Measurements from ENCODE around the gene AP4B1.

The AP4B1 gene

DNA sequence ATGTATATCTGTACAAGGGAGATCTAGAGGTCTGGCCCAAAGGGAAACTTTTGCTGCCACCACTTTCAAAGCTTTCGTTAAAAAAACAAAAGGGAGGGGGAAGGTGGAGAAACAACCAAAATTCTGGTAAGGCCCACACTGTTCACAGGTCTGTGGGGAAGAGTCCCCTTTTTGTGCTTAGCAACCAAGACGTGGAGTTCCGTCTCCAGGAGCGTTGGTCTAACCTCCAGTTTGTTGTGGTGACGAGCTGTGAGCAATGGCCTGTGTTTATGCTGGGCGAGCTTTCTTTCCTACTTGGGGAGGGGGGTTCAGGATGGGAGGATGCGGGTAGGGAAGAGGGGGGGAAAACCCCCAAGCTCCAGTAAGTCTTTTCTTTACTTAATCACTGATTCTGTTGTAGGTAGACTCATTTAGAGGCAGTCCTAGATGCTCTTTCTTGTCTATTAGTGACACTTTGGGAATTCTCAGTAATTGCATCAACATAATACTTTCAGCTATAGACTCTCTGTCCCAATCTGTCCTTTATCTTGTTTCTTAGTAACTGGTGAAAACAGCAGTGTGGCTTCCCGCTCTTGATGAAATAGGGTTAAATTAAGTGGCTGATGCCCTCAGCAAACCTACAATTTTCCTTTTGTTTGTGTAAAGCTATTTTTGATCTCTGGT is 26.0 kb upstream of the AP4B1 start:
- peak; percentile 43 to 50 for DNase-seq (ENCODE audit: low read depth in 2 of 2)

DNA sequence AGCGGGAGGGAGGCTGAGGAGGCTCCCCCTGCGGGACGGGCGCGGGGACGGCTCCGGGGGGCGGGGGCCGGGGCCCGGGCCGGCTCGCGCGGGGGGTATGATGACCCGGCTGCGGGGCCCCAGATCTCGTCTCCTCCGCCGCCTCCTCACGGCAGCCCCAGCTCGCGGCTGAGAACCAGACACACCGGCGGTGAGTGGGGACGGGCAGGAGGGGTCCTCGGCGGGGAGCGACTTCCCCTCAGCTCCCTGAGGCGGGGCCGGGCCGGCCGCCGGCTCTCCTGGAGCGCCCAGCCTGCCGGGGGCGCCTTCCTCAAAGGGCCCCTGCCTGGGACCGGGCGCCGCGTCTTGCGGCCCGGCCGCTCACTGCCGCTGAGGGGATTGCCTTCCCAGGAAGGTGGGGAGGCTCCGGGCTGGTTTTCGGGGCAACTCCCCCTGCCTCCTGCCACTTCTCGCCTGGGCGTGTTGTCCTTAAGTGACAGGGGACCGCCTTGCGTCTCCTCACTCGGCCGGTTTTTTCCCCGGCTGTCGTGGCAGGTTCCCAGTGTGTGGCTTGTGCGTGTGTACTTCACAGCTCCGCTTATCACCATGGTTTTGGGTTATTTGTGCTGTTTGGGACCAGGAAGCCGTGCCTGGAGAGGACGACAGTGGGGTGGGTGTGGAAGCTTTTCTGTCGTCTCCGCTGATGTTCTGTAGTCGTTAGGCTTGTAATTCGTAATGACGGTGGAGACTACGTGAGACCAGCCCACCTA is 25.3 kb upstream of the AP4B1 start:
- peak; percentile 31 to 34 for DNase-seq (ENCODE audit: low read depth in 2 of 2)

DNA sequence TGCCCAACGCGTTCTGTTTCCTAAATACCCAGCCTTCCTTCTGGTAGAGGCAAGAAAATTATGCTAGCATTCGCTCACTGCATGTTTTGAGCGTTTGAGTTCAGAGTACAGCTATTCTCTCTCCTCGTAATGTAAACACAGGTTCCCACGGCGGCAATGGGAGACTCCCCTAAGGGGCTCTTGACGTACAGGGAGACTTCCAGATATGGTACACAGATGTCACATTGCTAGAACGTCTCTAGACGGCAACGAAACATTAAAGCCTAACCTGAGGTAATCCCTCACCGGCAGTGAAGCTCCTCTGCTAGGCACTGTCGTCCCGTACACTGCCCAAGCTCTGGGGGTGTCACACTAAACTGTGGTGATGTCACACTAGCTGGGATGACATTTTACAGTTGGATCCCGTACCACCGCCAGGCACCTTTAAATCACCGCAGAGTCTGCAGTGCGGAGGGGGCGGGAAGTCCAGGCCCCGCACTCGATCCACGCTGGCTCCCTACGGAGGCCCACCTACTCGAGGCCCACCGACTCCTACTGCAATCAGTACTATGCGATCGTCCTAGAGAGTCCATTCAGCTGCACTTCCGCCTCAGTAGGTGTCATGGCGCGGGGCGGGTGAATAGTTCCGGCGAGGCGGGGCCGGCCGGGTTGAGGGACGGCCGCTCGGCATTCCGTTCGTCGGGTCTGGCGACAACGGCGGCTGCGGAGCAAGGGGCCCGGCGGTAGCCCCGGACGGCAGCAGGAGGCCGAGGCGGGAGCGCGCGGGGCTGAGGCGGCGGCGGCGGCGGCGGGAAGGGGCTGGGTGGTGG is 24.5 kb upstream of the AP4B1 start, which contains the start of gene HIPK1:
TSS of gene HIPK1 (plus strand) at position 384 of the 809 bp plus-strand sequence.
- peak; percentile 82 to 84 for DNase-seq (ENCODE audit: low read depth in 2 of 2)

DNA sequence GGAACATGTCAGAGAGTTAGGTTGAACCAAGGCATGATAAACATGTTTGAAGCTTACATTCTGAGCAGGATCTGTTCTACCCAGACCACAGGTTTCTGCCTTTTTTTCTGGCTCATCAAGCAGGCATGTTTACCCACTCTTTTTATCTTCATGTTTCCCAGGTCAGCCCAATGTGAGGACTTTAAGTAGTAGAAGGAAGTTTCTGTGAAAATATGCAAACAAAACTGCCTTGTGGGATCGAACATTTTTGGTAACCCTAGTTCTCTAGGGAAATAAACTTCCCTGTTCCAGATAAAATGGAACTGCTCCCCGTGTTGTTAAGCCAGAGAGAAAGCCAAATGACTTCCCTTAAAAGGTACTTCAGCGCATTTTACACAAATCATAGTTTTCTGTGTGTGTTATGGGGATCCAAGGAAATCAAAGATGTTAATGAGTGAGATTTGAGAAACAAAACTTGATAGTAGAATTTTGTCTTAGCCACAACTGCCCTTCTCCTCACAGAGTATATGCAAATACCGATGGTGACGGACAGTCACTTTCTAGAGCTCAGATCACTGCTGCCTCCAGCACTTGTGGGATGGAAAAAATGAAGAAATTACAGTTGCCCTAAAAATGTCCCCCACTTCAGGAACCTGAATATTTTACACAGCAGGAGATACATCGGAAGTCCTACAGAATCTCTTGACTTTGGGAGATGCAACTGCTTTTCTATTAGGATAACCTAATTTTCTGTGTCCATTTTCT is 23.8 kb upstream of the AP4B1 start:
- no peak for DNase-seq (ENCODE audit: low read depth in 2 of 2)

DNA sequence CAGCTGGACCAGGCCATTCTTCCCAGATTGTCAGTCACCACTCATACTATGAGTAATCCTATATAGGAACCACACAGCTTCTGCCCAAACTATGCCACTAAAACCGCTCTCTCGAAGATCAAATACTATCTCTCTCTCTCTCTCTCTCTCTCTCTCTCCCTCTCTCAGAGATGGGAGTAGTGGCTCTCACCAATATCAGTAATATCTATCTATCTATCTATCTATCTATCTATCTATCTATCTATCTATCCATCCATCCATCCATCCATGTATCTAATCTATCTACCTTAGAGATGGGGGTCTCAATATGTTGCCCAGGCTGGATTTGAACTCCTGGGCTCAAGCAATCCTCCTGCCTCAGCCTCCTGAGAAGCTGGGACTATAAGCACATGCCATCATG is 19.9 kb upstream of the AP4B1 start:
- no peak for DNase-seq (ENCODE audit: low read depth in 2 of 2)

DNA sequence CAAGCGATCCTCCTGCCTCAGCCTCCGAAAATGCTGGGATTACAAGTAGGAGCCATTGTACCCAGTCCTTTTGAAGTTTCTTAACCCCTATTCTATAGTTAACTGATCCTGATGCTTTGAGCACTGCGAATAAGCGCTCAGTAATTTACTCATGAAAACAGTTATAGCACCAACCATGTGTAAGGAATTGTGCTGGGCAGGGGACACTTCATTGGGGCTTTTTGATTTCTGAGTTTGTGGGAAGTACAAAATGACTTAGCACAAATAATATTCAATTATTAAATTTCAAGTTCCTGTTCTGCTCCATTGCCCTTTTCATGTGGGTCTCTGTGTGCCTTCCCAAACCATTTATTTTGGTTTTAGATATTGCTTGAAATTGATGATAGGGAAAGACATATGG is 18.4 kb upstream of the AP4B1 start:
- DNase-seq (ENCODE audit: low read depth in 2 of 2): no peak

DNA sequence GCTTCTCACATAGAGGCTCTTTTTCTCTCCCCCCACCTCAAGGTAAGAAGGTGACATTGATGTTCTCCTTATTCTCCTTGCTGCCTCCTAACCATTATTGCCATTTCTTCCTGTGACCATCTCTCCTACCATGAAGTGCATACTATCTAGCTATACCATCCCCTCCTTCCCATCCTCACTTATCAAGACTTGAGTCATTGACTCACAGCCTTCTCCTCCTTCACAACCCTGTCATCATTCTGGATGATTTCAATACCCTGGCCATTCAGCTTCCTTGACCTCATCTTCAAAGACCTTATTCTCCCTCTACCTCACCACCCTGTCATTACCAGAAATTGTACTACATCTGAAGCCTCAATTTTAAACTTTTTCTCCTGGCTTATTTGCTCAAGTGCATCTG is 13.6 kb upstream of the AP4B1 start:
- no peak for DNase-seq (ENCODE audit: low read depth in 2 of 2)

DNA sequence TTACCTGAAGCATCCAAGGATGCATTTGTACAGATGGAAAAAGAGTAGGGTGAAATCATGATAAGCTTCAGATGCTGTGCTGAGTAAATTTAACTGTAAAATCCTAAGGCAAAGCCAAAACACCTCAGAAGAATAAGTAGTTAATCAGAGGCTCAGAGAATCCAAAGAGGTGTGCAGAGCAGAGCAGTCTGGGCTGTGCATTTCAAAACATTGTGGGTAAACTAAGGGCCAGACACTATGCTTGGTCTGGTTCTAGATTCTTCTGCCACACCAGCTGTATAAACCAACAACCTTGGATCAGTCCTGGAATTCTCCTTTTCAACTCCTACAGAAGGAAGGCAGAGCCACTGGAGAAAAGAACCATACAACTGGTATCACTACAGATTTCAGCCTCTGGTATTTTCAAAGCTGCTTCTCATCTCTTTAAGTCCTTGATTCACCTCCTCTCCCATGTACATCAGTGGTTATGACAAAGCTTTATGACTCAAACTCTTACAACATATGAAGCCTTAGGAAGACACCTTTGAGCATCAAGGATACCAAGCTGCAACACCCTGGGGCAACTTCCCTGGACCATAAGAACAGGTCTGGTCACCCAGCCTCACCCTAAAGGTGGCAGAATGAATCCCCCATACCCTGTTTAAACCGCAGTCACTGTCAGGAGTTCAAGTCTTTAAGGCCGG is 12.9 kb upstream of the AP4B1 start:
- no peak for DNase-seq (ENCODE audit: low read depth in 2 of 2)

DNA sequence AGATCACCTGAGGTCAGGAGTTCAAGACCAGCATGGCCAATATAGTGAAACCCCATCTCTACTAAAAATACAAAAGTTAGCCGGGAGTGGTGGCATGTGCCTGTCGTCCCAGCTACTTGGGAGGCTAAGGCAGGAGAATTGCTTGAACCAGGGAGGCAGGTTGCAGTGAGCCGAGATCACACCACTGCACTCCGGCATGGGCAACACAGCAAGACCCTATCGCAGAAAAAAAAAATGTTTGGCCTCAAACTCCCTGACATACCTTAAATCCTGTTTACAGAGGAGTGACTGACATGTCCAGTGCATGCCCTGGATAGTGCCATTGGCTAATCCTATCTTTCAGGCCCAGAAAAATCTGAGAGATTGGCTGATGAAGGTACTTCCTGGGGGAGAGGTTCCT is 12.4 kb upstream of the AP4B1 start:
- DNase-seq (ENCODE audit: low read depth in 2 of 2): no peak

DNA sequence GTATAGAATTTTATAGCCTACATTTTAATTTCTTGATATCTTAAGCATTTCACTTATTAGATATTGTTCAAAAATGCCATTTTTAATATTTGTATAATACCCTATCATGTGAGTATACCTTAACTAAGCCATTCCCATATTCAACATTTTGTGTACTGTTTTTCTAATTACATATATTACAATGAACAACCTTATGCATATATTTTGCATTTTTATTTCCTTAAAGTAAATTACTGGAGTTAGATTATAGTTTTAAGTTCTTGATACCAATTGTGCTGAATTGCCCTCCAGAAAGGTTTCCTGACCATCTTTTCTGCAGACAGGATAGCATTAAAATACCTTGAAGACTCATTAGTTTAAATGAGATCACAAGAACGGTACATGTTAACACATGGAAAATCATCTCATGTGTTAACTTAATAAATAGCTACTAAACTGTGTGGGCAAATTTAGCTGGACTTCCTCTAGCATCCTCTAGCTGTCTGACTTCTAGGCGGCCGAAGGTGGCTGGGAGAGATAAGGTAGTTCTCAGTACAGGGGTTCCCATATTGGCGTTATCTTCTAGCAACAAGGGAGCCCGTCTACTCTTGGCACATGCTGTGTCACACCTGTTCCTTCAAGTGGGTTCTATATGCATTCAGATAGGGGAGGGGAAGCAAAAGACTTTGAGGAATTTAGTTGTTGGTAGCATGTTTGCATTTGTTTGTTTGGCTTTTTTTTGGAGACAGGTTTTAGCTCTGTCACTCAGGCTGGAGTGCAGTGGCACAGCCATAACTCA is 9.5 kb upstream of the AP4B1 start:
- no peak for DNase-seq (ENCODE audit: low read depth in 2 of 2)

DNA sequence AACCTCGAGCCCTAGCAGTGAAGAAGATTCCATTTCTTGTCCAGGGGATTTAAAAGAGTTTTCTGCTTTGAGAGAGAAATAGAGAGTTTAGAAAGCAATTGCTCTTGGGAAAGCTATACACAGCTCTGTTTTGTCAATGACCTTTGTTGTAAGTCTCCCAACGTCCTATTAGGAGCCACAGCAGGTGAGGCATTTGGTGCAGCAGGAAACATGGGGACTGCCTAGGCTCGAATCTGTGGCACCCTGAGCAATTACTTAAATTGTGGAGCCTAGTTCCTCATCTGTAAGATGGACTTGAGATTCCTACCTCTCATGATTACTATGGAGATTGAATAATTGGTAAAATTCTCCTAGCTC is 8.7 kb upstream of the AP4B1 start:
- DNase-seq (ENCODE audit: low read depth in 2 of 2): no peak

DNA sequence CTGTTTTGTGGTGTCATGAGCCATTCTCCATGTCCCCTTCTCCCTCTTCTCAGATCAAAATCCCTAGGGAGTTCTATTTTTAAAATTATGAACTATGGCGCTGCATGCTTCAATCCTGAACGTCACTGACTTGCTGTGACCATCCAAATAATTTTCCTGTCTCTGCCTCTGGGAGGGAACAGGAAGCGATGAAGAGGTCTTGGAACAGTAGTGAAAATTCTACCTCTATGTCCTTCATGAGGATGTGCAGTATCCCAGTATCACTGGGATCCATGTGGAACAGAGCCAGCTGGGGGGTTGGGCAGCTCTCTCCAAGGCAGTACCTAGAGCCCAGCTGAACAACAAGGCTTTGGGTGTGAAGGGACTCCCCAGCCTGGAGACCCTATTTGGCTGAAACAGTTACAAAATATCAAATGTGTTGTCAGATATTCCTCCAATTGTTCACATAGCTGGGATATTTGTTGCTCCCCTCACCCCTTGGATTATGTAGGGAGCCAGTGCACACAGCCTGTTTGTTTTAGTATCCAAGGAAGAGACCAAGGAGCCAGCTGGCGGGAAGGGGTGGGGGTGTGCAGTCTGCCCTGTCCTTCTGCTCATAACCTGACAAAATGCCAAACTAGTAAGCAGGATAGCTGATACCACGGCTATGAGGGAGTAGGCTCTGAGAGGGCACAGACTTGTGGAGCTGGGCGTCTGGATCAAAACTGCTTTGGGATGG is 8.2 kb upstream of the AP4B1 start:
- no peak for DNase-seq (ENCODE audit: low read depth in 2 of 2)

DNA sequence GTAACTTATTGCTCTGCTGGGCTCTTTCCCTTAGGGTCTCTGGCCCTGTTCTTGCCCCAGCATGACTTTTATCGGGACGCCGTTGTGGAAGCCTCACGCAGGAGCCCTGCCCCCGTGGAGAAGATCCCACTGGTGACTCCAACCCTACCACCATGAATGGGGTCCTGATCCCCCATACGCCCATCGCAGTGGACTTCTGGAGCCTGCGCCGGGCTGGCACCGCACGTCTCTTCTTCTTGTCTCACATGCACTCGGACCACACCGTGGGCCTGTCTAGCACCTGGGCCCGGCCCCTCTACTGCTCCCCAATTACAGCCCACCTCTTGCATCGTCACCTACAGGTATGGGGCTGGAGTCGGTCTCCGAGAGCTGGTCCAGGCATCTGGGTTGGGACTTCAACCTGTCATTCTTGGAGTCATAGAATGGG is 849 bp upstream of the AP4B1 start:
- DNase-seq (ENCODE audit: low read depth in 2 of 2): peak in 1 of 2 donors; percentile 4

DNA sequence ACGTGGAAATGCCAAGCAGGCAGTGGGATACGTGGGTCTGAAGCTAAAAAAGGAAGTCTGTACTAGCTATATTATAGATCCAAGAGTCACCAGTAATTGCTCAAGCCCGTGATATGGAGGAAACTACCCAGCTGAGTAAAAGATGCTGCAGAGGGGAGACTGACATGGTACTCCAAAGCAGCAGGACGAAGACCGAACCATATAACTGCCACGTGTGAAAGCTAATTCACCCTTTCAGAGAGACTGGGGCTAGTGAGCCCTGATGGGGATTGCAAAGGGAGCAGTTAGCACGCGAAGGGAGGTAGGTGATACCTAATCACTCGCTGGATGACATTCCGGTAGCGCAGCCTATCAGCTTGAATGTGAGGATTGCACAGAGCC is 316 bp downstream of the AP4B1 start:
- DNase-seq (ENCODE audit: low read depth in 2 of 2): no peak

DNA sequence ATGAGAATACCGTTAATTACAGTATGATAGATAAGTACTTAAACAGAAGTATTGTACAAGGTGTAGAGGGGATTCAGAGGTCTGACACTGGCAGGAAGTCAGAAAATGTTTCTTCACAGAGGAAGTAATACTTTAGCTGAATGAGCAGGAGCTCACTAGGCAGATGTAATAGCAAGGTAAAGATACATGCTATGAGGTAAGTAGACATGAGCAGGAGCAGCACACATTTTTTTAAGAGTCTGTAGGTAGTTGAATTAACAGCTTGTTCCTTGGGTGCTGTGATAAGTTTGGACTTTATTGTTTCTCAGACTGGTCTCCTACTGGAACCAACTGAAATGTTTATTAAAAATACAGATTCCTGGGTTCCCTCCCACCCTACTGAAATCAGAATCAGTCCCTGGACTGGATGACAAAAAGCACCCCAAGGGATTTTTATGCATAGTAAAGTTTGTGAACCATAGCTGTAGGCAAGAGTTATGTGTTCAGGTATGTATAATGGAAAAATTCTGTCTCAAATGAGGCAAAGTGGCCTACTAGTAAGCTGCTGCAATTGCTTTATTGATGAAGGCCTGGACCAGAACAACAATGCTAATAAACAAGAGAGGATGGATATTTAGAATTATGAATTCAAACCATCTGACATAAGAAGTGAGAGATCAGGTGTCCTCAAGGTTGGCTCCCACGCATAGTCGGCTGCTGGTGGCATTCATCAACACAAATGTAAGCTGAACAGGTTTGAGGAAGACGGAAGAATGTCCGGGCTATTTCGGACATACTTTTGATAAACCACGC is 902 bp downstream of the AP4B1 start:
- DNase-seq (ENCODE audit: low read depth in 2 of 2): no peak

DNA sequence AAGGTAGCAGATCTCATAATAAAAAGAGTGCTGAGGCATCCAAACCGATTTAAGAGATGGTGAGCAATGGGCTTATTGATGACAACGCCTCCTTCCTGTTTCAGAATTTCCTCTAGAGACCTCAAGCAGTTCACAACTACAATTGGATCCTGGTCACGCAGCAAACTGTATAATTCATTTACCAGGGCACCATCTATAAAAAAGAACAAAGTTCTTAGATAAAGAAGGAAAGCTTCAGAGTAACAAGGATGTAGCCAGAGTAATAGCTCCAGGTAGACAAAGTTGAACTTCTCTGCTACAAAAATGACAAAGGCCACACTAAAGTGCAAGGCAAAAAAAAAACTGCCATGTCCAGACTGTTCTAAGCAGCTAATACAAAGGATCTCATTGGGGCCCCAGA is 3.4 kb downstream of the AP4B1 start:
- DNase-seq (ENCODE audit: low read depth in 2 of 2): no peak

DNA sequence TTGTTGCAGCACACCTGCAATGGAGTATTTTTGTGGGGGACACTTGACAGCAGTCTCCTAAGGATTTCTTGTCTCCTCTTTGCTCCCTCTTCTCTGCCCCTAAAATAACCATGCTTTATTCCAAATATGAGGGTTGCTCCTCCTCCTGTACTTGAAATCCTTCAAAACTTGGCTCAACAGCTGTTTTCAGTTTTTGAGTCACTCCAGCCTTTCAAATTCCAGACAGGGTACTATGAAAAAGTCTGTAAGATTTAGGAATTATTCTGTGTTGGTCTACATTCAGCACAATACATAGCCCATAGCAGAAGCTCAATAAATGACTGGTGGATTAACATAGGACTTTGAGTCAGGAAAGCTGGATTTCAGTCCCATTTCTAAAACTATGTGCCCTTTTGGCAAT is 5.5 kb downstream of the AP4B1 start:
- no peak for DNase-seq (ENCODE audit: low read depth in 2 of 2)

DNA sequence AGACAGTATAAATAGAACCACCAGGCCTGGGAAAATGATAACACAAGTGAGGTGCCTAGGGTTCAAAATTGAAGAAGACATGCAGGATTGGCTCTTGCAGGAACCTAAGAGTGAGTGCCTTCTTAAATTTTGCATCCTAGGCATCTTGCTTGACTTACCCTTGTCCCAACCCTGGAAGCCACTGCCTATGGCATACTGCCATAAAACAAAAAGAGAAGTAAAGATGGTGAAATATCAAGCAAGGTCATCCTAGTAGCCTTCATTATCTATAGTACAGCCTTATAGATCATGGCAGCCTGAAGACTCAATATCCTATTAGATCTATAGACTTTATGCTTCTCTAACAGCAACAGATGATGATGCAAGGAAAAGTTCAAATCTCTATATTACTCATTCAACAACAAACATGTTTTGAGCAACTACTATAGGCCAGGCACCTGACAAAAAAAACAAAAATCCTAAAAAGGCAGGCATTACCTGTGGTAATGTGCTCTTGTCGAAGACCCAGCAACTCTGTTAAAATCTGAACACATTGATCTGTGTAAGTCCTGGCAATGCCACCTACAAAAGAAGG is 6.3 kb downstream of the AP4B1 start:
- DNase-seq (ENCODE audit: low read depth in 2 of 2): no peak

DNA sequence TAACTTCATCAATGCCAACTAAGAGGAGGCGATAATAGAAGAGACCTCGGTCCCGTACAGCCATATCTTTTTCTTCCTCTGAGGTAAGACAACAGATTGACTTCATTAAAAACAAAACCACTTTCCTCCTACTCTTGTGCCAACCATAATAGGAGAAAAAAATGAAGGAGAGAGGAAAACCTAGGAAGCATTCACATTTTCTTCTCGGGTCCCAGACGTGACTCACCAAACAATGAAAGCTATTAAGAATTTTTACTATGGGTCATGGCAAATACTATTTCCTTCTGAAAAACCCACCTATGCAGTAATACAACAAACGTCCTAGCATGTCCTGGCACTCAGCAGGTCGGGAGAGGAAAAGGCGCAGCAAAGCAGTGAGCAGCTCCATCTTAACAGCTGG is 8.6 kb downstream of the AP4B1 start:
- DNase-seq (ENCODE audit: low read depth in 2 of 2): no peak

All from activated CD8-positive, alpha-beta memory T cell treated with anti-CD3 and anti-CD28 coated beads for 4 hours (primary cell).